HG03342 (cell line): ENCODE data around the gene HJV.
A peak's percentile ranks its signal among the peaks of the same experiment; 100 is the strongest.
"Not testable (repeated sequence)": the region's sequence is repeated elsewhere in the genome, so short reads cannot be mapped to it uniquely, and the experiment has no call there.

ENCODE experiments used
- ATAC-seq: cut with Tn5 transposase; IDR thresholded peaks from one replicate; pipeline ENCODE4 v1.9.1; 2021; ENCODE audit warnings: mild to moderate bottlenecking, moderate library complexity; ENCODE audit not compliant: unreplicated experiment

HJV gene

GRCh38 chr1:146021622-146022402 is at the start of gene HJV:
TSS of gene HJV (minus strand) at chr1:146021735. CDS start at chr1:146020231, 1,504 bp downstream.
- no peak for ATAC-seq

GRCh38 chr1:146059148-146059547 is 37.6 kb upstream of the HJV start:
- ATAC-seq: not testable (repeated sequence)

GRCh38 chr1:146051852-146052676 is 30.5 kb upstream of the HJV start:
- peak; percentile 83 for ATAC-seq

- no peak for ATAC-seq
These were observed 29.9 kb upstream of the HJV start for GRCh38 chr1:146051452-146051851.

- not testable (repeated sequence) for ATAC-seq
These were observed 29.1 kb upstream of the HJV start for GRCh38 chr1:146050652-146050963.

GRCh38 chr1:146049866-146050651 is 28.5 kb upstream of the HJV start:
- not testable (repeated sequence) for ATAC-seq

GRCh38 chr1:146049436-146049835 is 27.9 kb upstream of the HJV start:
- ATAC-seq: no peak

- ATAC-seq: not testable (repeated sequence)
These were observed 27.1 kb upstream of the HJV start for GRCh38 chr1:146048514-146049115.

- no peak for ATAC-seq
These were observed 25.1 kb upstream of the HJV start for GRCh38 chr1:146046664-146047063.

- ATAC-seq: no peak
These were observed 18.3 kb upstream of the HJV start for GRCh38 chr1:146039844-146040194.

GRCh38 chr1:146036965-146037646 is 15.6 kb upstream of the HJV start:
- no peak for ATAC-seq

GRCh38 chr1:146036241-146036964 is 14.9 kb upstream of the HJV start:
- ATAC-seq: no peak

- no peak for ATAC-seq
These were observed 13.5 kb upstream of the HJV start for GRCh38 chr1:146035048-146035423.

GRCh38 chr1:146032631-146033219 is 11.2 kb upstream of the HJV start:
- no peak for ATAC-seq

GRCh38 chr1:146031476-146031875 is 9.9 kb upstream of the HJV start:
- ATAC-seq: no peak

GRCh38 chr1:146029117-146029516 is 7.6 kb upstream of the HJV start:
- ATAC-seq: no peak

GRCh38 chr1:146026650-146027049 is 5.1 kb upstream of the HJV start:
- ATAC-seq: not testable (repeated sequence)

- ATAC-seq: not testable (repeated sequence)
These were observed 4.4 kb upstream of the HJV start for GRCh38 chr1:146025787-146026495.
